Activated CD8-positive, alpha-beta memory T cell treated with anti-CD3 and anti-CD28 coated beads for 1 hour (primary cell): ENCODE data around the gene DIO1.

Experiments used
- DNase-seq, 2 donors: peaks; one replicate each; pipeline ENCODE4 v3.0.0-alpha.2; 2020; ENCODE audit warnings: low read depth in 1 of 2; ENCODE audit errors: extremely low read depth in 1 of 2

The DIO1 gene

GRCh38 chr1:53938136-53938830, 44.3 kb downstream of the DIO1 start:
- DNase-seq = no peak

- DNase-seq = no peak
Observed at GRCh38 chr1:53942127-53942957, 48.4 kb downstream of the DIO1 start.

- no peak for DNase-seq
Observed at GRCh38 chr1:53943090-53943489, 49.1 kb downstream of the DIO1 start.

- DNase-seq = no peak
Observed at GRCh38 chr1:53943490-53944043, 49.6 kb downstream of the DIO1 start.

- DNase-seq = no peak
Observed at GRCh38 chr1:53944469-53945182, 50.6 kb downstream of the DIO1 start.

- no peak for DNase-seq
Observed at GRCh38 chr1:53945183-53945432, 51.1 kb downstream of the DIO1 start.

- peak; percentile 96 to 100 for DNase-seq
Observed at GRCh38 chr1:53945433-53946251, 51.7 kb downstream of the DIO1 start, which contains the start of gene IFT25. TSS of gene IFT25 (minus strand) at chr1:53945699. CDS start at chr1:53940082, 5,617 bp downstream.

GRCh38 chr1:53946252-53947171, 52.5 kb downstream of the DIO1 start, which contains the start of gene LRRC42:
TSS of gene LRRC42 (plus strand) at chr1:53946350. CDS start at chr1:53952000, 5,650 bp downstream.
- no peak for DNase-seq

GRCh38 chr1:53947172-53947907, 53.4 kb downstream of the DIO1 start:
- DNase-seq = no peak

- no peak for DNase-seq
Observed at GRCh38 chr1:53948291-53948690, 54.3 kb downstream of the DIO1 start.

- DNase-seq = no peak
Observed at GRCh38 chr1:53949023-53949990, 55.3 kb downstream of the DIO1 start.

- DNase-seq = no peak
Observed at GRCh38 chr1:53951697-53952096, 57.7 kb downstream of the DIO1 start.

GRCh38 chr1:53954128-53954527, 60.1 kb downstream of the DIO1 start:
- DNase-seq = no peak

- DNase-seq = no peak
Observed at GRCh38 chr1:53956308-53957168, 62.6 kb downstream of the DIO1 start.

- no peak for DNase-seq
Observed at GRCh38 chr1:53957194-53957818, 63.3 kb downstream of the DIO1 start.

- DNase-seq = no peak
Observed at GRCh38 chr1:53959664-53960250, 65.8 kb downstream of the DIO1 start.
